Endodermal cell (in vitro differentiated cells): ENCODE results near the gene CDX2. TPM values are rescaled to one million over a fixed set of nuclear protein-coding genes. Genes with fewer than 3 reads are reported as not detected.
A peak's percentile ranks its signal among the peaks of the same experiment; 100 is the strongest.

Source experiments
- DNase-seq: peaks from one replicate; pipeline ENCODE4 v3.0.0-alpha.2; 2017
- H3K27ac ChIP-seq: 2 replicates; pipeline ENCODE4 v1.5.1; 2013; ENCODE audit warnings: mild to moderate bottlenecking, low read depth, low read length, moderate library complexity
- H3K27me3 ChIP-seq: 2 replicates; pipeline ENCODE4 v1.6.1; 2013; ENCODE audit warnings: mild to moderate bottlenecking, low read length, moderate library complexity; ENCODE audit not compliant: insufficient read depth, control insufficient read depth, poor library complexity, severe bottlenecking
- H3K36me3 ChIP-seq: 2 replicates; pipeline ENCODE4 v1.7.0; 2013; ENCODE audit warnings: mild to moderate bottlenecking, low read length, moderate library complexity; ENCODE audit not compliant: control insufficient read depth, insufficient read depth
- H3K4me1 ChIP-seq: one replicate; pipeline ENCODE4 v1.7.0; 2013; ENCODE audit warnings: low read length; ENCODE audit not compliant: control insufficient read depth, insufficient read depth
- H3K4me3 ChIP-seq: 2 replicates; pipeline ENCODE4 v1.5.1; 2013; ENCODE audit warnings: mild to moderate bottlenecking, low read length, moderate library complexity
- H3K9ac ChIP-seq: 2 replicates; pipeline ENCODE4 v1.6.1; 2013; ENCODE audit warnings: mild to moderate bottlenecking, low read length, moderate library complexity; ENCODE audit not compliant: poor library complexity, severe bottlenecking; ENCODE audit errors: extremely low read depth
- H3K9me3 ChIP-seq: 2 replicates; pipeline ENCODE4 v1.6.1; 2013; ENCODE audit warnings: mild to moderate bottlenecking, low read length, moderate library complexity; ENCODE audit not compliant: control insufficient read depth
- H3K27ac Mint-ChIP-seq: 2 replicates; pipeline ENCODE4 v1.8.0; 2020; ENCODE audit warnings: mixed read lengths
- H3K27me3 Mint-ChIP-seq: 2 replicates; pipeline ENCODE4 v1.8.0; 2021; ENCODE audit warnings: mild to moderate bottlenecking, mixed read lengths; ENCODE audit not compliant: insufficient read depth
- H3K36me3 Mint-ChIP-seq: 2 replicates; pipeline ENCODE4 v1.8.0; 2020; ENCODE audit warnings: low read depth, mixed read lengths
- H3K4me1 Mint-ChIP-seq: 2 replicates; pipeline ENCODE4 v1.8.0; 2020; ENCODE audit warnings: mixed read lengths
- H3K4me3 Mint-ChIP-seq: 2 replicates; pipeline ENCODE4 v1.8.0; 2020; ENCODE audit warnings: mild to moderate bottlenecking, moderate library complexity, mixed read lengths
- H3K9me3 Mint-ChIP-seq: 2 replicates; pipeline ENCODE4 v1.8.0; 2020; ENCODE audit warnings: mild to moderate bottlenecking, mixed read lengths
- CTCF ChIP-seq: fragments of 200-600 bp; sonication (generic); conservative IDR thresholded peaks from 2 replicates; pipeline ENCODE4 v1.5.0; 2021; ENCODE audit warnings: antibody characterized with exemption, mild to moderate bottlenecking
- WGBS, 2 experiments: methylation state at CpG; one replicate each; pipeline versions ENCODE4 v1.1.5 to v1.1.7; 2013; ENCODE audit warnings: missing lambda C conversion rate in 2 of 2, mixed read lengths in 1 of 2; ENCODE audit not compliant: insufficient coverage in 1 of 2, insufficient read length in 1 of 2; 5-methylcytosine and 5-hydroxymethylcytosine counted together
- long read RNA-seq, 4 experiments: library from polyadenylated mRNA in 2 of 4; library from RNA in 1 of 4; library from capped mRNA in 1 of 4; stranded (forward) in 3 of 4; unstranded in 1 of 4; transcript quantifications; one replicate each; pipeline ENCODE4 v2.0.0, GENCODE V29; 2020 to 2021; ENCODE audit warnings: inconsistent platforms in 1 of 4
- polyA plus RNA-seq, 2 experiments: library from polyadenylated mRNA; stranded (reverse); fragments of 50-300 nt; gene quantifications; one replicate each; pipeline ENCODE4 v1.2.3, GENCODE V29; 2013
- total RNA-seq, 2 donors: library from RNA; stranded (reverse); fragmentation: NEBNext Ultra II Directional in 1 of 2; extraction: Animal tissue kit (Norgen Biotek cat#: 25700) in 1 of 2; gene quantifications; 2 replicates in 1 of 2; 3 replicates in 1 of 2; pipeline ENCODE4 v1.2.1, GENCODE V29; 2021

CDX2 gene
- total RNA-seq = not detected
- 1.0 TPM for polyA plus RNA-seq (2013, experiment 1 of 2)
- 0.58 TPM for polyA plus RNA-seq (2013, experiment 2 of 2)
- long read RNA-seq, experiment 1 = 0 reads
- long read RNA-seq, experiment 2 = 0 reads
- long read RNA-seq, experiment 3 = 0 reads
- long read RNA-seq, experiment 4 = 0 reads

GRCh38 chr13:27969082-27969865 is at the start of gene CDX2:
Gene CDX2, minus strand, starts transcription at chr13:27969315. Its CDS starts 309 bp downstream, at chr13:27969006.
- Histone ChIP-seq H3K27ac (no peak within 1 kb of the TSS), H3K9ac (no peak within 1 kb of the TSS), H3K9me3 (no peaks in the 10 kb centered on the region), H3K4me3 (no peak within 1 kb of the TSS), H3K4me1 (peaks cover 15% of the 10 kb centered on the region), H3K36me3 (no peaks in the 10 kb centered on the region), H3K27me3 (peaks cover 100% of the 10 kb centered on the region)
- Mint-ChIP-seq H3K9me3 (no peaks in the 10 kb centered on the region), H3K36me3 (no peaks in the 10 kb centered on the region), H3K4me1 (peaks cover 29% of the 10 kb centered on the region), H3K27ac (no peak within 1 kb of the TSS), H3K27me3 (peaks cover 100% of the 10 kb centered on the region), H3K4me3 (peak within 1 kb of the TSS; percentile 37)
- DNase-seq = peak; percentile 59
- no peak for TF ChIP-seq CTCF
- WGBS, 2 experiments = 2 to 20% methylated on average over 3 to 33 of the region's 34 CpGs

GRCh38 chr13:28014301-28014700 is 45.2 kb upstream of the CDX2 start:
- no peak overlapping the region for H3K4me3 ChIP-seq
- no peaks in the 10 kb centered on the region for H3K27me3 ChIP-seq
- no peak overlapping the region for H3K27ac ChIP-seq
- WGBS, 2 experiments = 64% methylated on average over 3 of the region's 3 CpGs
- Mint-ChIP-seq H3K27ac (no peak overlapping the region), H3K4me3 (no peak overlapping the region), H3K9me3 (no peaks in the 10 kb centered on the region), H3K27me3 (peaks cover 2% of the 10 kb centered on the region), H3K36me3 (no peaks in the 10 kb centered on the region), H3K4me1 (peaks cover 4% of the 10 kb centered on the region)
- DNase-seq = no peak
- no peaks in the 10 kb centered on the region for H3K36me3 ChIP-seq
- no peaks in the 10 kb centered on the region for H3K4me1 ChIP-seq
- H3K9ac ChIP-seq = no peak overlapping the region
- TF ChIP-seq CTCF = no peak
- H3K9me3 ChIP-seq = no peaks in the 10 kb centered on the region

GRCh38 chr13:28013482-28013881 is 44.4 kb upstream of the CDX2 start:
- H3K4me1 ChIP-seq = no peaks in the 10 kb centered on the region
- Mint-ChIP-seq H3K9me3 (no peaks in the 10 kb centered on the region), H3K36me3 (no peaks in the 10 kb centered on the region), H3K4me1 (peaks cover 4% of the 10 kb centered on the region), H3K27ac (no peak overlapping the region), H3K27me3 (peaks cover 2% of the 10 kb centered on the region), H3K4me3 (no peak overlapping the region)
- no peak overlapping the region for H3K27ac ChIP-seq
- no peak overlapping the region for H3K4me3 ChIP-seq
- no peaks in the 10 kb centered on the region for H3K27me3 ChIP-seq
- H3K9me3 ChIP-seq = no peaks in the 10 kb centered on the region
- WGBS, 2 experiments = no CpG with 5 or more reads among the region's 1 CpG
- H3K36me3 ChIP-seq = no peaks in the 10 kb centered on the region
- no peak for TF ChIP-seq CTCF
- DNase-seq = no peak
- no peak overlapping the region for H3K9ac ChIP-seq
